ENCODE results near the gene GOLGA2.

Gene GOLGA2

GRCh38 chr9:128211981-128212281 lies 63.9 kb downstream of the GOLGA2 start:
- no peak for DNase-seq (ENCODE audit: low spot score)

GRCh38 chr9:128211186-128211980 lies 64.4 kb downstream of the GOLGA2 start:
- peak; percentile 32 for DNase-seq (ENCODE audit: low spot score)

GRCh38 chr9:128208946-128209669 lies 66.7 kb downstream of the GOLGA2 start:
- no peak for DNase-seq (ENCODE audit: low spot score)

- DNase-seq (ENCODE audit: low spot score): no peak
Observed at GRCh38 chr9:128208386-128208785, 67.4 kb downstream of the GOLGA2 start.

GRCh38 chr9:128206916-128207910 lies 68.6 kb downstream of the GOLGA2 start:
- DNase-seq (ENCODE audit: low spot score): no peak

GRCh38 chr9:128206484-128206883 lies 69.3 kb downstream of the GOLGA2 start:
- DNase-seq (ENCODE audit: low spot score): no peak
